ENCODE data around the gene KRT86.

- TF ChIP-seq CTBP1 (IDR thresholded peaks at IDR 0.05; ENCODE audit: borderline replicate concordance) (no peak), FOXA1 (IDR thresholded peaks at IDR 0.05) (no peak), SP1 (IDR thresholded peaks at IDR 0.05) (no peak)
These were observed 22.2 kb downstream of the KRT86 start for GRCh38 chr12:52296572-52297215.
